GM21367 (cell line): ENCODE results near the gene VPS50.
"Not testable (repeated sequence)": the region's sequence is repeated elsewhere in the genome, so short reads cannot be mapped to it uniquely, and the experiment has no call there.

Experiments
- ATAC-seq: cut with Tn5 transposase; IDR thresholded peaks from one replicate; pipeline ENCODE4 v1.9.1; 2021; ENCODE audit not compliant: unreplicated experiment

VPS50 gene

GRCh38 chr7:93239824-93240223, 7.7 kb downstream of the VPS50 start:
- no peak for ATAC-seq

GRCh38 chr7:93242106-93242505, 9.9 kb downstream of the VPS50 start:
- ATAC-seq, result no peak

GRCh38 chr7:93245525-93246432, 13.6 kb downstream of the VPS50 start:
- ATAC-seq, result no peak

- no peak for ATAC-seq
Observed at GRCh38 chr7:93249491-93250148, 17.5 kb downstream of the VPS50 start.

GRCh38 chr7:93258661-93259060, 26.5 kb downstream of the VPS50 start:
- ATAC-seq, result no peak

GRCh38 chr7:93262535-93262934, 30.4 kb downstream of the VPS50 start:
- no peak for ATAC-seq

GRCh38 chr7:93265220-93265619, 33.1 kb downstream of the VPS50 start:
- no peak for ATAC-seq

- no peak for ATAC-seq
Observed at GRCh38 chr7:93279541-93279940, 47.4 kb downstream of the VPS50 start.

- ATAC-seq, result no peak
Observed at GRCh38 chr7:93284908-93285307, 52.7 kb downstream of the VPS50 start.

GRCh38 chr7:93293229-93293628, 61.1 kb downstream of the VPS50 start:
- ATAC-seq, result no peak

GRCh38 chr7:93298206-93298605, 66.0 kb downstream of the VPS50 start:
- no peak for ATAC-seq

GRCh38 chr7:93298671-93299070, 66.5 kb downstream of the VPS50 start:
- no peak for ATAC-seq

GRCh38 chr7:93301736-93302135, 69.6 kb downstream of the VPS50 start:
- no peak for ATAC-seq

- ATAC-seq, result no peak
Observed at GRCh38 chr7:93307131-93307660, 75.0 kb downstream of the VPS50 start.

- no peak for ATAC-seq
Observed at GRCh38 chr7:93307943-93308342, 75.8 kb downstream of the VPS50 start.

GRCh38 chr7:93310346-93310745, 78.2 kb downstream of the VPS50 start:
- ATAC-seq, result no peak

- ATAC-seq, result no peak
Observed at GRCh38 chr7:93314449-93314848, 82.3 kb downstream of the VPS50 start.

GRCh38 chr7:93315896-93316295, 83.7 kb downstream of the VPS50 start:
- no peak for ATAC-seq

- no peak for ATAC-seq
Observed at GRCh38 chr7:93316730-93317129, 84.6 kb downstream of the VPS50 start.

- ATAC-seq, result no peak
Observed at GRCh38 chr7:93320887-93321286, 88.7 kb downstream of the VPS50 start.

GRCh38 chr7:93326291-93326690, 94.1 kb downstream of the VPS50 start:
- ATAC-seq, result not testable (repeated sequence)

GRCh38 chr7:93327006-93327633, 95.0 kb downstream of the VPS50 start:
- ATAC-seq, result no peak
